Loucy (cell line): ENCODE data around the gene MCOLN2.

Experiments used
- H2AFZ ChIP-seq: fragments of 200-600 bp; sonication (generic); 2 replicates; pipeline ENCODE4 v1.6.0; 2016; ENCODE audit warnings: antibody characterized with exemption, mild to moderate bottlenecking, low read length, moderate library complexity
- H3F3A ChIP-seq: fragments of 200-600 bp; 2 replicates; pipeline ENCODE4 v1.6.0; 2016; ENCODE audit warnings: antibody characterized with exemption, low read depth, mild to moderate bottlenecking
- H3K27me3 ChIP-seq: fragments of 200-600 bp; sonication (generic); 2 replicates; pipeline ENCODE4 v1.6.1; 2014; ENCODE audit warnings: low read length, mild to moderate bottlenecking; ENCODE audit not compliant: insufficient read depth, poor library complexity, severe bottlenecking
- H3K36me3 ChIP-seq: fragments of 200-600 bp; sonication (generic); 2 replicates; pipeline ENCODE4 v1.6.1; 2016; ENCODE audit warnings: low read length; ENCODE audit not compliant: insufficient read depth
- H3K4me1 ChIP-seq: fragments of 200-600 bp; sonication (generic); 2 replicates; pipeline ENCODE4 v1.5.1; 2014; ENCODE audit warnings: low read length, mild to moderate bottlenecking; ENCODE audit not compliant: insufficient read depth, poor library complexity, severe bottlenecking
- H3K4me2 ChIP-seq: fragments of 200-600 bp; sonication (generic); 2 replicates; pipeline ENCODE4 v1.6.0; 2014; ENCODE audit warnings: antibody characterized with exemption, low read length, low read depth, mild to moderate bottlenecking; ENCODE audit not compliant: poor library complexity, severe bottlenecking
- H3K4me3 ChIP-seq: fragments of 200-600 bp; sonication (generic); 2 replicates; pipeline ENCODE4 v1.5.1; 2014; ENCODE audit warnings: low read length, mild to moderate bottlenecking, mixed read lengths; ENCODE audit not compliant: poor library complexity, severe bottlenecking
- H3K79me2 ChIP-seq: fragments of 200-600 bp; sonication (generic); 2 replicates; pipeline ENCODE4 v1.6.1; 2014; ENCODE audit warnings: low read length; ENCODE audit not compliant: insufficient read depth
- H3K9ac ChIP-seq: fragments of 200-600 bp; sonication (generic); 2 replicates; pipeline ENCODE4 v1.6.0; 2014; ENCODE audit warnings: mild to moderate bottlenecking, low read depth, low read length, moderate library complexity; ENCODE audit not compliant: poor library complexity, severe bottlenecking
- H3K9me2 ChIP-seq: fragments of 200-600 bp; sonication (generic); replicated peaks from 2 replicates; pipeline ENCODE4 v1.6.1; 2016; ENCODE audit warnings: low read depth, low read length, mixed read lengths
- H3K9me3 ChIP-seq: fragments of 200-600 bp; sonication (generic); 2 replicates; pipeline ENCODE4 v1.6.1; 2014; ENCODE audit warnings: mild to moderate bottlenecking, antibody characterized with exemption, low read length, low read depth; ENCODE audit not compliant: insufficient read depth
- H4K20me1 ChIP-seq: fragments of 200-600 bp; sonication (generic); 2 replicates; pipeline ENCODE4 v1.6.0; 2014; ENCODE audit warnings: antibody characterized with exemption, low read length, mild to moderate bottlenecking; ENCODE audit not compliant: insufficient read depth, poor library complexity, severe bottlenecking
- CTCF ChIP-seq: fragments of 200-600 bp; sonication (generic); conservative IDR thresholded peaks from 2 replicates; pipeline ENCODE4 v1.5.1; 2014; ENCODE audit warnings: mild to moderate bottlenecking, antibody characterized with exemption, low read length
- EZH2phosphoT487 ChIP-seq: fragments of 200-600 bp; IDR thresholded peaks from 2 replicates; pipeline ENCODE4 v1.6.1; 2018; ENCODE audit warnings: antibody characterized with exemption, mild to moderate bottlenecking, moderate library complexity, borderline replicate concordance

The MCOLN2 gene

GRCh38 chr1:84969489-84970250 is 27.2 kb downstream of the MCOLN2 start:
- Histone ChIP-seq H3K36me3 (no peaks in the 10 kb centered on the region), H3K4me2 (no peak overlapping the region), H3K4me3 (no peak overlapping the region), H3F3A (no peaks in the 10 kb centered on the region), H3K4me1 (no peaks in the 10 kb centered on the region), H3K9ac (no peak overlapping the region), H3K9me2 (no peaks in the 10 kb centered on the region), H4K20me1 (no peaks in the 10 kb centered on the region), H3K27me3 (no peaks in the 10 kb centered on the region), H3K79me2 (no peaks in the 10 kb centered on the region), H2AFZ (no peak overlapping the region), H3K9me3 (no peaks in the 10 kb centered on the region)
- no peak for TF ChIP-seq EZH2phosphoT487
- TF ChIP-seq CTCF, result no peak

GRCh38 chr1:84968865-84969264 is 28.0 kb downstream of the MCOLN2 start:
- H4K20me1 ChIP-seq, result no peaks in the 10 kb centered on the region
- TF ChIP-seq EZH2phosphoT487, result no peak
- no peak for TF ChIP-seq CTCF
- H3K9ac ChIP-seq, result no peak overlapping the region
- no peaks in the 10 kb centered on the region for H3K36me3 ChIP-seq
- H3K9me2 ChIP-seq, result no peaks in the 10 kb centered on the region
- H2AFZ ChIP-seq, result no peak overlapping the region
- no peak overlapping the region for H3K4me3 ChIP-seq
- H3K4me1 ChIP-seq, result no peaks in the 10 kb centered on the region
- no peaks in the 10 kb centered on the region for H3K27me3 ChIP-seq
- H3K4me2 ChIP-seq, result no peak overlapping the region
- H3K79me2 ChIP-seq, result no peaks in the 10 kb centered on the region
- H3K9me3 ChIP-seq, result no peaks in the 10 kb centered on the region
- H3F3A ChIP-seq, result no peaks in the 10 kb centered on the region

- Histone ChIP-seq H3K9me2 (no peaks in the 10 kb centered on the region), H3K79me2 (no peaks in the 10 kb centered on the region), H3K9me3 (no peaks in the 10 kb centered on the region), H3K4me3 (no peak overlapping the region), H3K9ac (no peak overlapping the region), H3K36me3 (no peaks in the 10 kb centered on the region), H3F3A (no peaks in the 10 kb centered on the region), H3K27me3 (no peaks in the 10 kb centered on the region), H3K4me1 (no peaks in the 10 kb centered on the region), H2AFZ (no peak overlapping the region), H4K20me1 (no peaks in the 10 kb centered on the region), H3K4me2 (no peak overlapping the region)
- TF ChIP-seq EZH2phosphoT487 (no peak), CTCF (no peak)
Observed at GRCh38 chr1:84968101-84968500, 28.8 kb downstream of the MCOLN2 start.
